Inflammatory macrophage (primary cell): ENCODE measurements around the gene BCAP29.

Source experiments
- DNase-seq, 2 donors: peaks; one replicate each; pipeline ENCODE4 v3.0.0-alpha.2; 2020 to 2022

BCAP29 gene

GRCh38 chr7:107582875-107583274 is 2.8 kb downstream of the BCAP29 start:
- no peak for DNase-seq

GRCh38 chr7:107584716-107585115 is 4.7 kb downstream of the BCAP29 start:
- DNase-seq, result no peak

- no peak for DNase-seq
These were observed 8.6 kb downstream of the BCAP29 start for GRCh38 chr7:107588529-107589130.

- no peak for DNase-seq
These were observed 11.4 kb downstream of the BCAP29 start for GRCh38 chr7:107591421-107591820.

- no peak for DNase-seq
These were observed 12.4 kb downstream of the BCAP29 start for GRCh38 chr7:107592361-107593024.

GRCh38 chr7:107593025-107593410 is 13.0 kb downstream of the BCAP29 start:
- DNase-seq, result no peak

GRCh38 chr7:107594961-107595737 is 15.1 kb downstream of the BCAP29 start:
- no peak for DNase-seq

- DNase-seq, result no peak
These were observed 17.0 kb downstream of the BCAP29 start for GRCh38 chr7:107596881-107597581.

DNA sequence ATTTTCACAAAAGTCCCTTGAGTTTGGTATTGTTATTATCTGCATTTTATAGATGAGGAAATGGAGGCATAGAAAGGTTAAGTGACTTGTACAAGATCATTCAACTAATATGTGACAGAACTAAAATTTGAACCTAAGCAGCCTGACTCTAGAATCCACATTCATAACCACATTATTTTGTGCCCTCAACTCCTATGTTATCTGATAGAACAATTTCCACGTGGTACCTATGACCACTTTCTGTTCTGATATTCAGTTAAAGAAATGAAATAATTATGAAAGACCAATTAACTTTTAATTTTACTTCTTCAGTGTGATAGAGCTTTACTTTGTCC is 17.5 kb downstream of the BCAP29 start:
- no peak for DNase-seq

DNA sequence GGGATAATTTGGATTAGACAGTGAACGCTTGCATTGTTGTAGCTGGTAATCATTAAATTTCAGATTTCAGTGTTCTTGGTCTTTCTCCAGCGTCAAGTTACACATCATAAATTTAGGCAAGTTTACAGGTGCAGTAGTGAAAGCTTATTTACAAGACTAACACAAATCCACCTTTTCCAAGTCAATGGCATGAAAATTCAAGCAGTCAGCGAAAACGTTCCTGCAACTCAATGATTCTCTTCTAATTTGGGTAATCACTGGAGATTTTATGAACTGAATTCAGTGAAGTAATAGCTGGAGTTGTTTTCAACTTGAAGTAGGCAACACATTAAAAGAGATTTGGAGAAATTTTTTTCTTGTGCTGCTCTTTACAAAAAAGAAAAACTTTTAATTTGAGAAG is 17.9 kb downstream of the BCAP29 start:
- DNase-seq, result no peak

GRCh38 chr7:107599262-107599661 is 19.2 kb downstream of the BCAP29 start:
- no peak for DNase-seq

DNA sequence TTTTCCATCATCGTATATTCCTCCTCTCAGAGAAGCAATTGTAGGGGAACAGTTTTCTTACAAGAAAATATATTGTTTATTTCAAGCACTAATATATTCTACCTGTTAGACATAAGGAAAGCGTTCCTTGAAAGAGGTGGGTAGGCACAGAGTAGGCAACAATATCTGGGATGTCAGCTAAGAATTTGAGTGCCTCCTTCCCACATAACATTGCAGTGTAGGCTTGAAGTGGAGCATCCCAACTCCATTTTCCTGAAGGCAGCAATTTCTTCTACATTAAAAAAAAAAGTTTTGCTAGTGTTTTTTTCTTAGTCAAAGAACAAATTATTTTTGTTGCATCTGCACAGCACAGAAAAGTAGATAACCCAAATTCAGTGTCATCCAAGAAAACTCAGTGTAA is 20.8 kb downstream of the BCAP29 start:
- DNase-seq, result no peak

GRCh38 chr7:107605218-107605815 is 25.3 kb downstream of the BCAP29 start:
- DNase-seq, result no peak

DNA sequence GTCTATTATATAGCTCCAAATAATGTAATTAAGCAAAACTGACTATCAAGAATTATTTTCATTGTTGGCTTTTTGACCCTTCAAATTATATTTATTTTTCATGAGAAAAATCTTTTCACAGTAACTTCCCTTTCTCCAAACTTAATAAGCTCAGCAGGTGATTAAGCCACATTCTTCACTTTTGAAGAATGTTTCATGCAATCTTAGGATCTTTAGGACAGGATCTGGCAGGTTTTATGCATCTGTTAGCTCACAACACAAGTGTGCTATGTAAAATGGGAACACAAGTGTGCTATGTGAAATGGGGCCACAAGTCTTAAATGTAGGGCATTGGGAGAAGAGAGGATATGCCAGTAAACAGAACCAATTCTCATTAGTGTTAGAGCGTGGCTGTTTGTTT is 26.3 kb downstream of the BCAP29 start:
- no peak for DNase-seq

- no peak for DNase-seq
These were observed 29.8 kb downstream of the BCAP29 start for GRCh38 chr7:107609811-107610261.

GRCh38 chr7:107610323-107610722 is 30.3 kb downstream of the BCAP29 start:
- DNase-seq, result no peak

DNA sequence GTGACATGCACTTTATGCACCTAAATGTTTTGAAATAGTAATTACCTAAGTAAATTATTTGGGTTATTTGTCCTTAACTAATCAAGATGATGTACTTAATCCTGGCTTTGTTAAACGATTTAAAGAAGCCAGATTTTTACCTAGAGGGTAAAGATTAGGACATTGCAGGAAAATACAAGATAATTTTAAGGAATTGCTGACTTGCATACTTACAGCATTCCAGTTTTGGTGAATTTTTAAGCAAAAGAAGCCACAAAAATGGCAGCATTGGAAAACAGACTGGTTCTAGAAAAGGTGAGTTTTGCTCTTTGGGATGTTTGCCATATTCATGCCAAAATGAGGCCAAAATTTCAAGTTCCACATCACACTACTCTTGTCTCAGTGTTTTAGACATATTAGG is 33.4 kb downstream of the BCAP29 start:
- no peak for DNase-seq

- DNase-seq, result no peak
These were observed 33.9 kb downstream of the BCAP29 start for GRCh38 chr7:107613948-107614347.

DNA sequence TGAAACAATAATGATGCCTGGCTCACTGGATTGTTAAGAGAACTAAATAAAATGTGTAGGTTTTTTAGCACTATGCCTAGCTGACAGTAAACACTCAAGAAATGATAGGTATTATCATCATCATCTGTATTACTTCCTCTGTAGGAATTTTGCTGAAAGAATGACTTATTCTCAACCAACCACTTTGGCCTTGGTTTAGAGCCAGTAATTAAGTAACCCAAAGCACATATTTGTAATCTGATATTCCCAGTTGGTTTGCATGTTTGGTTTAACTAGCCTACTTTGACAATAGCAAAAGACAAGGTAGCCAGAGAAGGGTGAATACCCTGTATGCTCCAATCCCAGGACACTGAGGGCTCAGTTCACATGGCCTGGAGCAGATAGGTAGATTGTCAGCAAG is 34.4 kb downstream of the BCAP29 start:
- no peak for DNase-seq

- no peak for DNase-seq
These were observed 36.0 kb downstream of the BCAP29 start for GRCh38 chr7:107615910-107616680.

DNA sequence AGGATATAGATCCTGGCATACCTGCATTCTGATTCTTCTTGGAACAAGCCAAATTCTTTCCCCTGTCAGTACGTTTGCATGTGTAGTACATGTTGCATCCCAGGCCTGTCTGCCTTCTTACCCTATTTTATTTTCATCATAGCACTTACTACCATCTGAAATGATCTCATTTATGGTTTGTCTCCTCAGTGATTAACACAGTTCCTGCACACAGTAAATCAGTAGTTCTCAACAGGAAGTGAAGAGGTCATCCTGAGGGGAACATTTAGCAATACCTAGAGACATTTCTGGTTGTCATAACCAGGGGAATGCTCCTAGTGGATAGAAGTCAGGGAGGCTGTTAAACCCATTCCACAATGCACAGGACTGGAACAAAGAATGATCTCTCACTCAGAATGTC is 42.4 kb downstream of the BCAP29 start:
- DNase-seq, result peak; percentile 70 to 91

GRCh38 chr7:107622894-107623293 is 42.8 kb downstream of the BCAP29 start:
- DNase-seq, result no peak
